Measurements from ENCODE around the gene PPFIBP2. TPM values are rescaled to one million over a fixed set of nuclear protein-coding genes. Genes with fewer than 3 reads are reported as not detected.

PPFIBP2 gene
- polyA plus RNA-seq, 4 donors = 26.5 to 71.7 (median 62.4) TPM

GRCh38 chr11:7501894-7502293 is 11.9 kb upstream of the PPFIBP2 start:
- H3K4me1 ChIP-seq (ENCODE audit: control insufficient read depth in 3 of 3, insufficient read depth in 2 of 3, low read depth in 1 of 3, low read length in 2 of 3) = peaks cover 0 to 5% (median 0%) of the 10 kb centered on the region in 3 donors
- WGBS, 3 donors = 75 to 77% (median 75%) methylated on average over 4 of the region's 4 CpGs
- H3K36me3 ChIP-seq (ENCODE audit: control insufficient read depth in 3 of 3, insufficient read depth in 2 of 3, low read depth in 1 of 3, low read length in 3 of 3) = peaks cover 0 to 4% (median 2%) of the 10 kb centered on the region in 3 donors
- H3K4me3 ChIP-seq (ENCODE audit: low read depth in 1 of 3, low read length in 3 of 3) = no peak overlapping the region
- no peak for DNase-seq
- no peaks in the 10 kb centered on the region for H3K27me3 ChIP-seq (ENCODE audit: control insufficient read depth in 3 of 3, insufficient read depth in 3 of 3, low read length in 3 of 3)
- no peaks in the 10 kb centered on the region for H3K9me3 ChIP-seq (ENCODE audit: control insufficient read depth in 2 of 2, insufficient read depth in 1 of 2, low read depth in 1 of 2, low read length in 1 of 2)
- H3K27ac ChIP-seq (ENCODE audit: low read depth in 1 of 3, low read length in 2 of 3) = no peak overlapping the region
- no peak for FAIRE-seq

GRCh38 chr11:7506243-7506642 is 7.6 kb upstream of the PPFIBP2 start:
- Histone ChIP-seq H3K27ac (ENCODE audit: low read depth in 1 of 3, low read length in 2 of 3) (no peak overlapping the region), H3K36me3 (ENCODE audit: control insufficient read depth in 3 of 3, insufficient read depth in 2 of 3, low read depth in 1 of 3, low read length in 3 of 3) (peaks cover 0 to 4% (median 2%) of the 10 kb centered on the region in 3 donors), H3K4me1 (ENCODE audit: control insufficient read depth in 3 of 3, insufficient read depth in 2 of 3, low read depth in 1 of 3, low read length in 2 of 3) (peaks cover 0 to 10% (median 0%) of the 10 kb centered on the region in 3 donors), H3K4me3 (ENCODE audit: low read depth in 1 of 3, low read length in 3 of 3) (no peak overlapping the region), H3K9me3 (ENCODE audit: control insufficient read depth in 2 of 2, insufficient read depth in 1 of 2, low read depth in 1 of 2, low read length in 1 of 2) (no peaks in the 10 kb centered on the region), H3K27me3 (ENCODE audit: control insufficient read depth in 3 of 3, insufficient read depth in 3 of 3, low read length in 3 of 3) (no peaks in the 10 kb centered on the region)
- no peak for DNase-seq
- 91 to 93% (median 93%) methylated on average over 3 of the region's 3 CpGs for WGBS, 3 donors
- no peak for FAIRE-seq

GRCh38 chr11:7508087-7508486 is 5.7 kb upstream of the PPFIBP2 start:
- Histone ChIP-seq H3K9me3 (ENCODE audit: control insufficient read depth in 2 of 2, insufficient read depth in 1 of 2, low read depth in 1 of 2, low read length in 1 of 2) (no peaks in the 10 kb centered on the region), H3K36me3 (ENCODE audit: control insufficient read depth in 3 of 3, insufficient read depth in 2 of 3, low read depth in 1 of 3, low read length in 3 of 3) (peaks cover 0 to 2% (median 2%) of the 10 kb centered on the region in 3 donors), H3K27me3 (ENCODE audit: control insufficient read depth in 3 of 3, insufficient read depth in 3 of 3, low read length in 3 of 3) (no peaks in the 10 kb centered on the region), H3K4me3 (ENCODE audit: low read depth in 1 of 3, low read length in 3 of 3) (no peak overlapping the region), H3K4me1 (ENCODE audit: control insufficient read depth in 3 of 3, insufficient read depth in 2 of 3, low read depth in 1 of 3, low read length in 2 of 3) (peaks cover 0 to 25% (median 0%) of the 10 kb centered on the region in 3 donors), H3K27ac (ENCODE audit: low read depth in 1 of 3, low read length in 2 of 3) (no peak overlapping the region)
- WGBS, 3 donors = 32 to 76% (median 47%) methylated on average over 3 of the region's 3 CpGs
- FAIRE-seq (no peak), DNase-seq (peak; percentile 27 to 52)

DNA sequence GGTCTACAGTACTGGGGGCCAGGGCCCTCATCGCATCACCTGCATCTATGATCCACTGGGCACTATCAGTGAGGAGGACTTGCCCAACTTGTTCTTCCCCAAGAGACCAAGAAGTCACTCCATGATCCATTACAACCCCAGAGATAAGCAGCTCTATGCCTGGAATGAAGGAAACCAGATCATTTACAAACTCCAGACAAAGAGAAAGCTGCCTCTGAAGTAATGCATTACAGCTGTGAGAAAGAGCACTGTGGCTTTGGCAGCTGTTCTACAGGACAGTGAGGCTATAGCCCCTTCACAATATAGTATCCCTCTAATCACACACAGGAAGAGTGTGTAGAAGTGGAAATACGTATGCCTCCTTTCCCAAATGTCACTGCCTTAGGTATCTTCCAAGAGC is 3.8 kb upstream of the PPFIBP2 start:
- peaks cover 0 to 25% (median 0%) of the 10 kb centered on the region in 3 donors for H3K4me1 ChIP-seq (ENCODE audit: control insufficient read depth in 3 of 3, insufficient read depth in 2 of 3, low read depth in 1 of 3, low read length in 2 of 3)
- 93 to 95% (median 95%) methylated on average over 2 of the region's 2 CpGs for WGBS, 3 donors
- H3K27ac ChIP-seq (ENCODE audit: low read depth in 1 of 3, low read length in 2 of 3) = no peak overlapping the region
- no peaks in the 10 kb centered on the region for H3K27me3 ChIP-seq (ENCODE audit: control insufficient read depth in 3 of 3, insufficient read depth in 3 of 3, low read length in 3 of 3)
- peaks cover 0 to 2% (median 0%) of the 10 kb centered on the region in 3 donors for H3K36me3 ChIP-seq (ENCODE audit: control insufficient read depth in 3 of 3, insufficient read depth in 2 of 3, low read depth in 1 of 3, low read length in 3 of 3)
- H3K9me3 ChIP-seq (ENCODE audit: control insufficient read depth in 2 of 2, insufficient read depth in 1 of 2, low read depth in 1 of 2, low read length in 1 of 2) = no peaks in the 10 kb centered on the region
- FAIRE-seq = no peak
- H3K4me3 ChIP-seq (ENCODE audit: low read depth in 1 of 3, low read length in 3 of 3) = no peak overlapping the region
- DNase-seq = no peak

- no peak overlapping the region for H3K4me3 ChIP-seq (ENCODE audit: low read depth in 1 of 3, low read length in 3 of 3)
- H3K36me3 ChIP-seq (ENCODE audit: control insufficient read depth in 3 of 3, insufficient read depth in 2 of 3, low read depth in 1 of 3, low read length in 3 of 3) = peaks cover 0 to 4% (median 0%) of the 10 kb centered on the region in 3 donors
- peaks cover 0 to 30% (median 3%) of the 10 kb centered on the region in 3 donors for H3K4me1 ChIP-seq (ENCODE audit: control insufficient read depth in 3 of 3, insufficient read depth in 2 of 3, low read depth in 1 of 3, low read length in 2 of 3)
- FAIRE-seq = no peak
- H3K27ac ChIP-seq (ENCODE audit: low read depth in 1 of 3, low read length in 2 of 3) = peak overlapping the region in 1 of 3 donors; percentile 97
- peak; percentile 36 to 40 for DNase-seq
- no peaks in the 10 kb centered on the region for H3K27me3 ChIP-seq (ENCODE audit: control insufficient read depth in 3 of 3, insufficient read depth in 3 of 3, low read length in 3 of 3)
- WGBS, 3 donors = 3 to 24% (median 12%) methylated on average over 5 of the region's 5 CpGs
- no peaks in the 10 kb centered on the region for H3K9me3 ChIP-seq (ENCODE audit: control insufficient read depth in 2 of 2, insufficient read depth in 1 of 2, low read depth in 1 of 2, low read length in 1 of 2)
These were observed 2.4 kb upstream of the PPFIBP2 start for GRCh38 chr11:7511401-7511800.

GRCh38 chr11:7512525-7513233 is 1.1 kb upstream of the PPFIBP2 start:
- Histone ChIP-seq H3K4me3 (ENCODE audit: low read depth in 1 of 3, low read length in 3 of 3) (peak overlapping the region in 2 of 3 donors; percentile 88 to 90), H3K4me1 (ENCODE audit: control insufficient read depth in 3 of 3, insufficient read depth in 2 of 3, low read depth in 1 of 3, low read length in 2 of 3) (peaks cover 0 to 30% (median 3%) of the 10 kb centered on the region in 3 donors), H3K27ac (ENCODE audit: low read depth in 1 of 3, low read length in 2 of 3) (peak overlapping the region; percentile 77 to 97 (median 85)), H3K27me3 (ENCODE audit: control insufficient read depth in 3 of 3, insufficient read depth in 3 of 3, low read length in 3 of 3) (no peaks in the 10 kb centered on the region), H3K36me3 (ENCODE audit: control insufficient read depth in 3 of 3, insufficient read depth in 2 of 3, low read depth in 1 of 3, low read length in 3 of 3) (peaks cover 0 to 5% (median 0%) of the 10 kb centered on the region in 3 donors), H3K9me3 (ENCODE audit: control insufficient read depth in 2 of 2, insufficient read depth in 1 of 2, low read depth in 1 of 2, low read length in 1 of 2) (no peaks in the 10 kb centered on the region)
- peak; percentile 63 to 73 for DNase-seq
- no peak for FAIRE-seq
- whole genome bisulfite sequencing, 3 donors = 7 to 22% (median 14%) methylated on average over 18 of the region's 18 CpGs

DNA sequence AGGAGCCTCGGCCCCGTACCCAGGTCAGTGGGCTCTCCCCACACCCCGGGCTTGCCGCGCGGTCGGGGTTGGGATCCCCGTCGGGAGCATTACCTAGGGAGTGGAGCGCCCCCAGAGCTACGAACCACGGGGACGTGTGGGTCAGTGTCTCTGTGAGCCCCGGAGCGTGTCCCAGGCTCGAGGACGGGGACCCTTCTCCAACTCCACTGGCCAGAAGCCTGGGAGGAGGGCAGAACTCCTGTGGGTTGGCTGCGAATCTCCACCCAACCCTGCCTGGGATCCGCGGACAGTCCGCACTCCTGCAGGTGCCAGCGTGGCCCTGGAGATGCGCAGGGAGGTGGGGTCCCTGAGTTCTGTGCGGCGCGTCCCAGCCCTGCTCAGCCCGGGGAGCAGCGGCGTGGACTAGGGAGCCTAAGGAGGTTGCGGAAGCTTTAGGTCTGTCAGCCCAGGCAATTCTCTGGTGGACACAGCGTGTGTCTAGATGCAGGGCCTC is 346 bp downstream of the PPFIBP2 start:
- peak overlapping the region; percentile 77 to 97 (median 85) for H3K27ac ChIP-seq (ENCODE audit: low read depth in 1 of 3, low read length in 2 of 3)
- 1 to 3% (median 2%) methylated on average over 29 to 31 of the region's 31 CpGs for WGBS, 3 donors
- no peaks in the 10 kb centered on the region for H3K27me3 ChIP-seq (ENCODE audit: control insufficient read depth in 3 of 3, insufficient read depth in 3 of 3, low read length in 3 of 3)
- FAIRE-seq = no peak
- H3K9me3 ChIP-seq (ENCODE audit: control insufficient read depth in 2 of 2, insufficient read depth in 1 of 2, low read depth in 1 of 2, low read length in 1 of 2) = no peaks in the 10 kb centered on the region
- peak in 1 of 2 donors; percentile 39 for DNase-seq
- peaks cover 0 to 6% (median 0%) of the 10 kb centered on the region in 3 donors for H3K36me3 ChIP-seq (ENCODE audit: control insufficient read depth in 3 of 3, insufficient read depth in 2 of 3, low read depth in 1 of 3, low read length in 3 of 3)
- H3K4me3 ChIP-seq (ENCODE audit: low read depth in 1 of 3, low read length in 3 of 3) = peak overlapping the region; percentile 84 to 90 (median 88)
- H3K4me1 ChIP-seq (ENCODE audit: control insufficient read depth in 3 of 3, insufficient read depth in 2 of 3, low read depth in 1 of 3, low read length in 2 of 3) = peaks cover 0 to 23% (median 3%) of the 10 kb centered on the region in 3 donors

DNA sequence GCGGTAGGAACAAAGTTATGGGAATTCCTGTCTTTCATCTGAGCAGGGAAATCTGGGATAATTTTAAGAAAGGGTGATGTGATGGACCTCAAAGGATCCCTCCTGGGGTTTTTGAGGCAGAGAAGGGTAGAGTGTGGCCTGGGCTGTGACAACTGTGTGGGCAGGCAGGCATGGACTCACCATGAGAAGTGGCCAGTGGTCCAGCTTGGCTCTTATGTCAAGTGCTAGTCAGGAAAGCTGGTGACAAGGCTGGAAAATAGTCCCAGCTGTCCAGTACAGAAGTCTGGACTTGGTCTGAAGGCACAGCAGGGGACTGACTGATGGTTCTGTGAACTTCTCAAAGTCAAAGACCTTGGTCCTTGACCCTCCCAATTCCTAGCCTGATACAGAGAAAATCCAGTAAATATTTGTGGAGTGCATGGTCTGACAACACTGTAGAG is 1.7 kb downstream of the PPFIBP2 start:
- peaks cover 0 to 23% (median 3%) of the 10 kb centered on the region in 3 donors for H3K4me1 ChIP-seq (ENCODE audit: control insufficient read depth in 3 of 3, insufficient read depth in 2 of 3, low read depth in 1 of 3, low read length in 2 of 3)
- H3K4me3 ChIP-seq (ENCODE audit: low read depth in 1 of 3, low read length in 3 of 3) = no peak overlapping the region
- WGBS, 3 donors = 89 to 96% (median 92%) methylated on average over 1 of the region's 1 CpG
- H3K27me3 ChIP-seq (ENCODE audit: control insufficient read depth in 3 of 3, insufficient read depth in 3 of 3, low read length in 3 of 3) = no peaks in the 10 kb centered on the region
- H3K27ac ChIP-seq (ENCODE audit: low read depth in 1 of 3, low read length in 2 of 3) = no peak overlapping the region
- H3K36me3 ChIP-seq (ENCODE audit: control insufficient read depth in 3 of 3, insufficient read depth in 2 of 3, low read depth in 1 of 3, low read length in 3 of 3) = peaks cover 0 to 9% (median 0%) of the 10 kb centered on the region in 3 donors
- FAIRE-seq (no peak), DNase-seq (no peak)
- no peaks in the 10 kb centered on the region for H3K9me3 ChIP-seq (ENCODE audit: control insufficient read depth in 2 of 2, insufficient read depth in 1 of 2, low read depth in 1 of 2, low read length in 1 of 2)

Data from small intestine (tissue), 7 donors.